Measurements from ENCODE around the gene TBX19.

Gene TBX19

GRCh38 chr1:168324745-168325425, 44.2 kb downstream of the TBX19 start:
- DNase-seq = no peak

GRCh38 chr1:168328731-168329364, 48.2 kb downstream of the TBX19 start:
- DNase-seq = no peak

GRCh38 chr1:168330285-168330684, 49.6 kb downstream of the TBX19 start:
- DNase-seq = no peak

- no peak for DNase-seq
Observed at GRCh38 chr1:168331569-168331968, 50.9 kb downstream of the TBX19 start.

- no peak for DNase-seq
Observed at GRCh38 chr1:168333562-168334276, 53.0 kb downstream of the TBX19 start.

DNA sequence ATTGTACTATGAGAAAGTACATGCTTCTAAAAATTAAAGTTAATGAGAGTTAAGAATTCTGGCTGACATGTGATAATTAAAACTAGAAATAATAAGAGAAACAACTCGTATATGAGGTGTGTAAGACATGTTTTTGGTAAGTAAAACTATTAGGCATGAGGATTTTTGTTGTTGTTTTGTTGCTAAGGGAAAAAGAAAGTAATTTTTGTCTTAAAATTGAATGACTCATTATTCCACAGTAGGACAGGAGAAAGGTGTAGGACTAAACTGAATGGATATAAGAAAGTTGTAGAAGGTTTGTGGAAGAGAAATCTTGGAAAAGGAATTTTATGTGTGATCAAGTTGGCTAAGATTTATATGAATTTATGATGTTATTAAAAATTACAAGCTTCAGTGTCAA, 54.8 kb downstream of the TBX19 start:
- DNase-seq = no peak

DNA sequence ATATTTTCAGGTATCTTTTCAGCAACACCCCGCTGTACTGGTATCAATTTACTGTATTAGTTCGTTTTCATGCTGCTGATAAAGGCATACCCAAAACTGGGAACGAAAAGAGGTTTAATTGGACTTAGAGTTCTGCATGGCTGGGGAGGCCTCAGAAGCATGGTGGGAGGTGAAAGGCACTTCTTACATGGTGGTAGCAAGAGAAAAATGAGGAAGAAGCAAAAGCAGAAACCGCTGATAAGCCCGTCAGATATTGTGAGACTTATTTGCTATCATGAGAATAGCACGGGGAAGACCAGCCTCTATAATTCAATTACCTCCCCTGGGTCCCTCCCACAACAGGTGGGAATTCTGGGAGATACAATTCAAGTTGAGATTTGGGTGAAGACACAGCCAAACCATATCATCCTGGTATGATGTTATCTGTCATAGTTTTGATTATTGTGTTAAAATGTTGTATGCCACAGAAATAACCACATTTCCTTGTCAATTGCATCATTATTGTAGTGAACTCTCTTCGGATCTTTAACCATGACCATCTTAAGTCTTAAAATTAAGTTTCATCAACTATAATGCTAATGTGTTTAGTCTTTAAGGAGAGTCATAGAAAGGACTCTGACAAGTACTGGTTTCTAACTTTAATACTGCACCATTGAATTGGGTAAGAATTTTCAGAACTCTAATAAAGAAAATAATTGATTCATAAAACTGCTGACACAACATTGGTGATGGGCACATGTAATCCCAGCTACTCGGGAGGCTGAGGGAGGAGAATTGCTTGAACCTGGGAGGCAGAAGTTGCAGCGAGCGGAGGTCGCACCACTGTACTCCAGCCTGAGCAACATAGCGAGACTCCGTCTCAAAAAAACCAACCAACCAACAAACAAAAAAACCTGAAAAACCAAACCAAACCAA, 58.2 kb downstream of the TBX19 start:
- DNase-seq = no peak

DNA sequence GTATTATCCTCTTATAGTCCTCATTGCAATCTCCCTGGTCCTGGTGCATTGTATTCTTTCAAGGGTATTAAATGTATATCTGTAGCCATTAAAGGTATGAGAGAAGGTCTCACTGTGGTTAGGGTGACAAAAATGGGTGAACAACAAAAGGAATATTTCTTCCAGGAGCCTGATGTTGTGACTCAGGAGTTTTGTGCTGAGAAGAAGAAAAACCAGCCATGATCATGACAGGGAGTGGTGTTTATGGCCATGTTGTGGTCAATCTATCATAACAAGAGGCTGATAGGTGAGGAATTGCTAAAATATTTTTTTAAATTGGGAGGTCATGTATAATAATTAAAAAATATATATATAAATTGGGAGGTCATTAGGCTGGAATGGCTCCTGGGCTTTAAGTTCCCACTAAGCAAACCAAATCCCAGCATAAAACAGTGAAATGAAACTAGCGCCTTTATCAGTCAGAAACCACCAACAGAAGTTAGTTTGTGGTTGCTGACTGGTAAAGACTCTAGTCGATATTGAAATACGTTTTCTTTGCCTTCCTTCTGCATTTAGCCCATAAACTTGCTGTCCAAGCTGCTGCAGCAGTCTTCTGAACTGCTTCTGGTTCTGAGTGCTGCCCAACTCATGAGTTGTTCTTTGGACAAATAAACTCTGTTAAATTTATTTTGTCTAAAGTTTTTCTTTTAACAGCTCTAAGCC, 60.3 kb downstream of the TBX19 start:
- no peak for DNase-seq

DNA sequence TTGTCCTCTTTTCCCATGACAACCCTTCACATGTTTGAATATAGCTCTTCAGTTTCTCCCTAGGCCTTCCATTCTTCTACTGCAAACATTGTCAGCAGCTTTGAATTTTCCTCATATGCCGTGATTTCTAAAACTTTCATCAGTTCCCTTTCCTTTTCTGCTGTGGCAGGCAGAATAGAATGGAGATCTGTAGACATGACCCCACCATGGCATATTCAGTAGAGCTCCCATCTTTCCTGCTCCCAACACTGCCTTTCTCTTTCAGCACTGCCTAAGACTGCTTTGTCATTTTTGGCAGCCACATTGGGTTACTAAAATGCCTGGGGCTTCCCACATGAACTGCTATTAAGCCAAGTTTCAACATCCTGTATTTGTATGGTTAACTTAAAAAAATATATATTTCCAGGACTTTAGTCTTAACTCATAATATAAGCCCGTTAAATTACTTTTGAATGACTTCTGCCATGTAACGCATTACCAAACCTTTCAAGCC, 60.9 kb downstream of the TBX19 start:
- DNase-seq = no peak

GRCh38 chr1:168342572-168343280, 62.0 kb downstream of the TBX19 start:
- DNase-seq = peak; percentile 13

DNA sequence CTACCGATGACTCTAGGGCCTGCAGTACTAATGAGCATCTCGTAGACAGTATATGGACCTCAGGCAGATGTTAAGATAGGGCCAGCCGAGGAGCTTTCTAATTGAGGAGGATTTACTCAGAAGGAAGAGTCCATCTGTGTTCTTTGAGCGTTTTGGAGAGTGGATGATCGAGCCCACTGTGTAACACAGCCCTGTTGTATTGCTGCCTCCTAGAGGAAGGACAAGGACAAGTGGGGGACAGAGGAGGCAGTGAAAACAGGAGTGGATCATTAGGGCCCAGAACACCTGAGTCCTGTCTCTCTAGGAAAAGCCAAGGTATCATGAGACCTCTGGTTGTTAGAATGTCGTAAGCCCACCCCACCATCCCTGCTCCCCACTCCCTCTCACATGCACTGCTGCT, 62.9 kb downstream of the TBX19 start:
- DNase-seq = no peak

- DNase-seq = no peak
Observed at GRCh38 chr1:168344517-168344916, 63.8 kb downstream of the TBX19 start.

DNA sequence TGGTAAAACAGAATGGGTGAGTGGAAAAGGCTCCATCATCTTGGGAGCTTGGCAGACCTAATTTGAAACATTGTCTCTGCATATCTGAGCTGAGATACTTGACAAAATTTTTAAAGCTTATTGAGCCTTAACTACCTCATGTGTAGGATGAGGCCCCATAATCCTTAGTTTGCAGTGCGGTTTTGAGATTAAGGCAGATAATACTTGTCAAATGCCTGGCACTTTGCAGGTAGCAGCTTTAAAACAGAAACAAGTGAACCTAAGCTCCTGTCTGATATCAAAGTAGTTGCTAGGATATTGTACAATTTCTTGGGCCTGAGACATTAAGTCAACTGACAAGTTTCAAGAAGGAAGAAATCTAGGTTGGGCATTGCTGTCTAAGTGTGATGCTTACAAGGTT, 65.3 kb downstream of the TBX19 start:
- DNase-seq = no peak

GRCh38 chr1:168347630-168348029, 67.0 kb downstream of the TBX19 start:
- DNase-seq = no peak

- no peak for DNase-seq
Observed at GRCh38 chr1:168348146-168348709, 67.6 kb downstream of the TBX19 start.

GRCh38 chr1:168354335-168355269, 73.9 kb downstream of the TBX19 start:
- peak; percentile 33 for DNase-seq

DNA sequence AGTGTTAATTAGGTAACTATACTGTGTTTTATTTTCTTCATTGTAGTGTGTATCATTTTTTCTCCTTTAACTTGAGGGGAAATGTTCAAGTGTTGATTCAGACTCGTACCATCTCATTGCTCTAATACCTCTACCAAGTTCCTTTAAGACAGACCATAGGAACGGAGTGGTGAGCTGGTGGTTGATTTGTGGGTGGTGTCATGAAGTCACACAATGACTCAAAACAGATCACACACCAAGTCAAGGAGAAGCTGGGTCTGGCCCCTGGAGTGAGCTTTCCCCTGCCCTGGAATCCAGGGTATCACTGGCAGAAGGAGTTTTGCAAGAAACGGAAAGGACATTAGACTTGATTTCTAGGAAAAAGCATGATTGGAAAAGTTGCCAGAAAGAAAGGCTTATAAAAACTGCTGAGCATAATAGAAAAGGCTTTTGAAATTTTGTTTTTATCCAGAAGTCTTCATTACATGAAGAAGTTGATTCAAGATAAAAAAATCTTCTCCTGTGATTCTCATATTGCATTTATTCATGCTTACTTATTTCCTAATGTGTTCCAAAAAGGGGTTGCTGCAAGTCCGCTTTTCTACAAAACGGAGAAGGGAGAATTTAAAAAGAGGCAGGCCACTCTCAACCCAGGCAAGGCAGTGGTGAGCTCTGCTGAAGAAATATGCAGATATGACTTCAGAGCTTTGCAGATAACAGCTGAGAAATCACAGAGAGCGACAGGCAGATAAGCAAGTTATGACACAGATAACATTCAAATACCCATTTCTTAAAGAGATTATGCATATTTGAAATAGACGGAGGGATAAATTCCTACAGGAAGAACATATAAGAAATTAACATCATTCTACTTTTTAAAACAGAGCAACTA, 79.7 kb downstream of the TBX19 start:
- no peak for DNase-seq

DNA sequence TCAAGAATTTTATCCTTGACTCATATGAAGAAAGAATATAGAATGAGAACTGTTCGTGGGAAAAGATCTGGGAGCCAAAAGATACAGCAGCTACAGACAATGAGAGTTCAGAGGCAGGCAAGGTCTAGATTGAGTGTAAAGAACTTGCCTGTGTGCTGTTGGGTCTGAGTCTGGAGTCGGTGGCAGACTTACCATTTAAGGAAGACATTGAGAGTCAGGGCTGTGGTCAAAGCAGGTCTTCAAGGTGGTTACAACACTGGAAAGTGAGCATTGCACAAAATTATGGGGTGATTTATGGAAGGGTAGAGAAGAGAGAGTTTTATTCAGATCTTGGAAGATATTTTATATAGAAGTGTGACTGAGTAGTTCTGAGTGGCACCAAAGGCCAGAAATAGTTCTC, 80.6 kb downstream of the TBX19 start:
- no peak for DNase-seq

DNA sequence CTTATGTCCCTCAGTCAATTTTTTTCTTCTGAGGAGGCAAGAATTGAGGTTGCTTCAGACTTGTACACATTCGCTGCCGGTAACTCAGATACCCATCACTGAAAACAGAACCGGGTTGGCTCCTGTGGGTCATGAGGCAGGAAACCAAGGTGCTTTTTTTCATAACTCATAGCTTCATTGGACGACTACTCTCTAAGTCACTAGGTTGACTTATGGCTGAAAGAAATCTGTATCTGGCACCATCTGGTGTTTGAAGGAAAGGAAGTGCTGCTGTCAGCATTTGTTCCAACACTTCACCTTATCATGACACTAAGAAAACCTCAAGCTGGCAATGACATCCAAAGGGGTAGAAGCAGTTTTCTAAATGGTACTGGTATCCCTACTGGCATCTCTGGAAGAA, 82.3 kb downstream of the TBX19 start:
- DNase-seq = no peak

Data from NCI-H2029 treated with DMSO at 0.1 percent for 48 hours (cell line).